HL-60/S4 treated with phorbol 12-myristate 13-acetate at 8.2 ng/mL for 4 days and 3 days (cell line): ENCODE data around the gene GRID2IP.
"Not testable (repeated sequence)": the region's sequence is repeated elsewhere in the genome, so short reads cannot be mapped to it uniquely, and the experiment has no call there.

Source experiments
- in situ Hi-C: fragments of 300-500 bp; cut with MboI; formaldehyde crosslinking; loops from 2 replicates; pipeline ENCODE4 v1.15.0; 2022; ENCODE audit warnings: low sequenced_read_pairs

GRID2IP gene

GRCh38 chr7:6453734-6454133, 97.5 kb downstream of the GRID2IP start:
- in situ Hi-C loops: no loop called here

- in situ Hi-C loops: no loop called here
Observed at GRCh38 chr7:6451224-6451705, 100.0 kb downstream of the GRID2IP start.

GRCh38 chr7:6450591-6450990, 100.7 kb downstream of the GRID2IP start:
- in situ Hi-C loops: not testable (repeated sequence)

GRCh38 chr7:6449884-6450283, 101.4 kb downstream of the GRID2IP start:
- in situ Hi-C loops: not testable (repeated sequence)

GRCh38 chr7:6448943-6449543, 102.2 kb downstream of the GRID2IP start:
- in situ Hi-C loops: no loop called here

GRCh38 chr7:6447581-6448199, 103.6 kb downstream of the GRID2IP start, which contains the start of gene DAGLB:
Gene DAGLB, minus strand, starts transcription at chr7:6447954. Its CDS starts 112 bp downstream, at chr7:6447842.
- in situ Hi-C loops: no loop called here
